ENCODE measurements around the gene ZMPSTE24.
"Not testable (repeated sequence)": the region's sequence is repeated elsewhere in the genome, so short reads cannot be mapped to it uniquely, and the experiment has no call there.

ZMPSTE24 gene

DNA sequence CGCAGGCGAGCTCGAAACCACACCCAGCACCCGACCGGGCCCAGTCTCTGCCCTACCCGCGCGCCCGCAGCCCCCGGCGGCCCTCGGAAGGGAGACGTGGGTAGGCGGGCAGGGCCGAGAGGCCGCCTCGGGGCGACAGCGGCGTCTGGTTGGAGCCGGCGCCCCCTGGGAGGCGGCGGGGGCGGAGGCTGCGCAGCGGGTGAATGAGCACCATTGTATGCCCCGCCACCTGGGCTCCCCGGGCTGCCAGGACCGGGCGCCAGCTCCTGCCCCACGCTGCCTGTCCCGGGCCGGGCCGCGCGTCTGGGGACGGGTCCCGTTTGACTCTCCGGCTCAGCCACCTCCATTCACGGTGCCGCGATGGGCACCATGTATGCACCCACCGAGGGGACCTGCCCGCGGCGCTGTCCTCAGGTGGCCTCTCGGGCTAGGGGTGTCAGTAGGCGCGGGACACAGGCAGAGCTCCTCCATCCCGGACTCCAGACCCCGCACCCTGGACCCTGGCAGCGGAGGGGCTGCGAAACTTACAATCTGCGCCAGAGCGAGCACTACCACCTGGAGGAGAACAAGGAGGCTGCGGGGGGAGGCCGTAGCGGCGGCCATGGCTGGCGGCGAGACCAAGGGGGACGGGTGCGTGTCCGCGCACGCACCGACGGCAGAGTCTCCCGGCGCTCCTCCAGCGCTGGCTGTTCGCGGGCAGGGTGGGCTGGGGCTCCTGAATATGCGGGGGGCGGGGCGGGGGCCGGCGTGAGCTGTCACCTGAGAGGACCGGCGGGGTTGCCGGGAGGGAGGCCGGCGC lies 58.8 kb downstream of the ZMPSTE24 start, which contains the start of gene COL9A2:
Gene COL9A2 (minus strand): TSS at position 692 of the 799 bp plus-strand sequence. CDS start 89 bp downstream, at position 603.
- DNase-seq (ENCODE audit: extremely low read depth in 1 of 2, low read depth in 1 of 2) = peak in 1 of 2 donors; percentile 39

DNA sequence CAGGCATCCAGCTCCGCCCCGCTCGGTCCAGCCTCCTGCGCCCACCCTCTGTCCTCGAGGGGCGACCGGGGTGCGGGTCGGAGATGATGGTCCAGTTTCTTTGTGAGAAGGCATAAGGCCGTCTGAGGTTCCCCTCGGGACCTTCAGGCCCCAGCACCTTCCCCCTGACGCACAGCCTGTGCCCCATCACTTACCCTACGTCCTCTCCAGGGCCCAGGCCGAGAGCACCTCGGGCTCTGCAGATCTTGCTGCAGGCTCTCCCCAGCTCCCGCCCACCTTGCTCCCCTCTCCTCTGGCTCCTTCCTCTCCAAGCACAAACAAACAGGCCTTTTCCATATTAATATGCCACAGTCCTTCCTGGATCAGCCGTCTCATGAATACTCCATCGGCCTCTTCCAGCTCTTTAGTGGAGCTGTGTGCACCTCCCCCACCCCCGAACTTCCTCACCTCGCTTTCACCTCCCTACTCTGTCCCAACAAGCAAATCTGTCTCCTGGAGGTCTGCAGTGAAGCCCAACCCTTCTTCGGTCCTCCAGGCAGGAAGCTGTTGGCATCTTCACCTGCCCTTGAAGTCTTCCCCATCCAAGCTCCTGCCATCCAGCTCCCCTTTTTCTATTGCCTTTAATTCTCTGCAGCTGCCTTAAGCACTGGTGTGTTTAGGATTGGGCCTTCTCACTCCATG lies 59.5 kb downstream of the ZMPSTE24 start:
- no peak for DNase-seq (ENCODE audit: extremely low read depth in 1 of 2, low read depth in 1 of 2)

DNA sequence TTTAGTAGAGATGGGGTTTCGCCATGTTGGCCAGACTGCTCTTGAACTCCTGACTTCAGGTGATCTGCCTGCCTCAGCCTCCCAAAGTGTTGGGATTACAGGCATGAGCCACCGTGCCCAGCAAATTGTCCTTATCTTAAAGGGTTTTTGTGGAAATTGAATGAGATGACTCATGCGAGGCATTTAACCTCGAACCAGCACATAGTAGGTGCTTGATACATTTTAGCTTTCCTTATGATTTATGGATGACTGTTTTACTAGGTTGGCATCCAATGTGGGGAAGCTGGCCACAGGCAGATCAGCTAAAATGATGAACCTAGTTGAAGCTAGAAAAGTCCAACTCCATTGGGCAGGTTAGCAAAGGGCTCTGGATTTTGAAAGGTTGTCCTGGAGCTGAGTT lies 60.4 kb downstream of the ZMPSTE24 start:
- DNase-seq (ENCODE audit: extremely low read depth in 1 of 2, low read depth in 1 of 2) = no peak

DNA sequence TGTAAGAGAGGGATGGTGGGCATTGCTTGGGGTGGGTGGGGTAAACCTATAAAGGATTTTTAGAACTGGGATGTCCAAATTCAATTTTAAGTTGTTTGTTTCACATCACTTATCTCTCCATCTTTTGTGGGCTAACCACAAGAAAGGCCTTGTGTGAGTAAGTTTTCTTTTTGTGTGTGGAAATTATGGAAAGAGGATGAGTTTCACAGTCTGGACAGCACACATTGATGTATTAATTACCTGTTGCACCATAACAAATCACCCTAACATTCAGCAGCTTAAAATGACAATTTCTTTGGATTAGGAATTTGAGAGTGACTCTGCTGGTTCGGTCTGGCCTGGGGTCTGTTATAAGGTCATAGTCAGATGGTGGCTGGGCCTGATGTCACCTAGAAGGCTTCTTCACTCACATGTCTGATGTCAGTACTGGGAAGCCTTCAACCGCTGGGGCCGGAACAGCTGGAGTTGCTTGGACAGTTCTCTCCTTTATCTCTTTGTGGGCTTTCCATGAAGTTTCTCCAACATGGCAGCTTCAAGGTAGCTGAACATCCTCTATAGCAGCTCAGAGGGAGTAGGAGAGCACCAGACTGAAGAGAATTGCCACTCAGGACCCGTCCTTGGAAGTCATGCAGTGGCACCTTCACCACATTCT lies 61.1 kb downstream of the ZMPSTE24 start:
- no peak for DNase-seq (ENCODE audit: extremely low read depth in 1 of 2, low read depth in 1 of 2)

DNA sequence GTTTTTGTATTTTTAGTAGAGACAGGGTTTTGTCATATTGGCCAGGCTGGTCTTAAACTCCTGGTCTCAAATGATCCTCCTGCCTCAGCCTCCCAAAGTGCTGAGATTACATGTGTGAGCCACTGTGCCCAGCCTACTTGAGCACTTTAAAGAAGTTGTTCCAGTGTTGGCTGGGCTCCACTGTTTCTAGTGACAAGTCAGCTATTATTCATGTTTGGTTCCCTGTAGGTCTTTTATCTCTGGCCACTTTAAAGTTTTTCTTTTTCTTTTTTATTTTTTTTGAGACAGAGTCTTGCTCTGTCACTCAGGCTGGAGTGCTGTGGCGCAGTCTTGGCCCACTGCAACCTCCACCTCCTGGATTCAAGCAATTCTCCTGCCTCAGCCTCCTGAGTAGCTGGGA lies 73.4 kb downstream of the ZMPSTE24 start:
- DNase-seq (ENCODE audit: extremely low read depth in 1 of 2, low read depth in 1 of 2) = not testable (repeated sequence)

DNA sequence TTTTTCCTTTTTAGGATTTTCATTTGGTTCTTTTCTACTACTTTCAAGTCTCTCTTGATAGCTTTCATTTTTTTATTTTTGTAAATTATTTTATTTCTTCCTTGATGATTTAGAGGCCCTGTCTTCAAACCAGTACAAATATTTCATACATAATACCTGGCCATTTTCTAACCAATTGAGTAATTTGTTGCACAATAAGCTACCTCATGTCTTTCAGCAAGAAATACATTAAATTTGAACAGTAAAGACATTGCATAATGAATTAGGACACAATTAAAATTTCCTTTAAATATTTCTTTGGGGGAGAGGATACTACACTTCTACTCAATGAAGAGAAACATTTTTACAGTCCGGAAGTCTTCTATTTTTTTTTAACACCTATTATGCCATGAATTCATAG lies 74.7 kb downstream of the ZMPSTE24 start:
- no peak for DNase-seq (ENCODE audit: extremely low read depth in 1 of 2, low read depth in 1 of 2)

DNA sequence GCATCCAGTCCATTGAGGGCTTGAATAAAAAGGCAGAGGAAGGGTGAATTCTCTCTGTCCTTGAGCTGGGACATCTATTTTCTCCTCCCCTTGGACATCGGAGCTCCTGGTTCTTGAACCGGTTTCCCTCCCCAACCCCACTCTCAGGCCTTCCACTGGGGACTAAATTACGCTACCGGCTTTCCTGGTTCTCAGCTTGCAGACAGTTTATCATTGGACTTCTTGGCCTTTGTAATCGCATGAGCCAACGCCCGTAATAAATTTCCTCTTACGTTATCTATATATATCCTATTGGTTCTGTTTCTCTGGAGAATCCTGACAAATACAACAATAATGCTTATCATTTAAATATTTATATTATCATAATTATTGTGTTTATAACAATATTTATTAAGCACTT lies 79.4 kb downstream of the ZMPSTE24 start:
- no peak for DNase-seq (ENCODE audit: extremely low read depth in 1 of 2, low read depth in 1 of 2)

DNA sequence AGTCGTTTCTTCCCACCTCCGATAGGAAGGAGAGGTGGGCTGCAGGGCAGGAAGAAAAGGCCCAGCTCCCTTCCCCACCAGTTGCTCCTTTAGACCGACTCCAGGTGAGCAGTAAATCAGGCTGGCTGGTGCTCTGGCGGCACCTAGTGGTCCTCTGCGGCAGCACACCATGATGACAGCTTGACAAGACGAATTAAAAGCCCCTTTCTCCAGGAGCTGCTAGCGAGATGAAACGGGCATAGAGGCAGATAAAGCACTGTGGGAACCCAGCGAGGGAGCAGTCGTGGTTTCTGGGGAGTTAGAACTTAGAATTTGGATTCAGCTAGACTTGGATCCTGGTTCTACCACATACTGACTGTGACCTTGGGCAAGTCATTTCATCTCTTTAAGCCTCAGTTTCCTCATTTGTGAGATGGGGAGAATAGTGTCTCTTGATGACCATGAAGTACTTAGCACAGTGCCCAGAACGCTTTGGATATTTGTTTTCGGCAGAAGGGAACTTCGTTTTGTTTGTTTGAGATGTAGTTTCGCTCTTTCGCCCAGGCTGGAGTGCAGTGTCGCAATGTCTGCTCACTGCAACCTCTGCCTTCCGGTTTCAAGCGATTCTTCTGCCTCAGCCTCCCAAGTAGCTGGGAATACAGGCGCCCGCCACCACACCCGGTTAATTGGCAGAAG lies 80.8 kb downstream of the ZMPSTE24 start:
- peak; percentile 75 to 80 for DNase-seq (ENCODE audit: extremely low read depth in 1 of 2, low read depth in 1 of 2)

DNA sequence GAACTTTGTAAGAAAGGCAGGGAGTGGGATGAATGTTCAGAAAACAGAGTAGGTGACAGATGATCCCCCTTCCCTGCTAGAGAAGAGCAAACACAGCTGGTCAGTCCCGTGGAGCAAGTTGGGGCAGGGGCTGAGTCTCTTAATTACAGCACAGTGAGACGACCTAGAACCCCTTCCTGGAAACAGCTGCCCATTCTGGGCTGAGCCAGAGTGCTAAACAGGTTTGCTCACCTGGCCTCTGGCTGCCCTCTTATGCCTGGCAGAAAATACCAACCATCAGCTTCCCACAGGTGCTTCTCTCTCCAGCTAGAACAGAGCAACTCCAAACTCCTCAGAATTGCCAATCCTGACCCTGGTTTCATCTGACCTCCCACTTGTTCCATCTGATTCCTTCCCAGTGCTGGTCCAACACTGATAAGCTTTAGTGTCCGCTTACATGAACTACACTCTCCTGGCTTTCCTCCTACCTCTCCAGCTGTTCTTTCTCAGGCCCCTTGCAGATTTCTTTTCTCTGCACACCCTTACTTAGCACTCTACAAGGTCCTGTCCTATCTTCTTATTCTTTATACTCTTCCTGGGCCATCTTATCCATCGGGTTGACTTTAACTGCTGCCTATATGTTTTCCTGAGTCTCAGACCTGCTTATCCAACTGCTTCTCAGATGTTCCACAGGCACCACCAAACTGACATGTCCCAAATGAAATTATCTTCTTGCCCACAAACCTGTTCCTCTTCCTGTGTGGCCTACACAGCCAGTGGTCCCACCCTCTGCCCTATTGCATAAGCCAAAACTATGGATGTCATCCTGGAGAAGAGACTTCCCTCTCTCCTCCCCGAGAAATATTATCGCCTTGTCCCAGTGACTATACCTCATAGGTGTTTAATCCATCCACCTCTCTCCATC lies 81.6 kb downstream of the ZMPSTE24 start:
- DNase-seq (ENCODE audit: extremely low read depth in 1 of 2, low read depth in 1 of 2) = no peak

DNA sequence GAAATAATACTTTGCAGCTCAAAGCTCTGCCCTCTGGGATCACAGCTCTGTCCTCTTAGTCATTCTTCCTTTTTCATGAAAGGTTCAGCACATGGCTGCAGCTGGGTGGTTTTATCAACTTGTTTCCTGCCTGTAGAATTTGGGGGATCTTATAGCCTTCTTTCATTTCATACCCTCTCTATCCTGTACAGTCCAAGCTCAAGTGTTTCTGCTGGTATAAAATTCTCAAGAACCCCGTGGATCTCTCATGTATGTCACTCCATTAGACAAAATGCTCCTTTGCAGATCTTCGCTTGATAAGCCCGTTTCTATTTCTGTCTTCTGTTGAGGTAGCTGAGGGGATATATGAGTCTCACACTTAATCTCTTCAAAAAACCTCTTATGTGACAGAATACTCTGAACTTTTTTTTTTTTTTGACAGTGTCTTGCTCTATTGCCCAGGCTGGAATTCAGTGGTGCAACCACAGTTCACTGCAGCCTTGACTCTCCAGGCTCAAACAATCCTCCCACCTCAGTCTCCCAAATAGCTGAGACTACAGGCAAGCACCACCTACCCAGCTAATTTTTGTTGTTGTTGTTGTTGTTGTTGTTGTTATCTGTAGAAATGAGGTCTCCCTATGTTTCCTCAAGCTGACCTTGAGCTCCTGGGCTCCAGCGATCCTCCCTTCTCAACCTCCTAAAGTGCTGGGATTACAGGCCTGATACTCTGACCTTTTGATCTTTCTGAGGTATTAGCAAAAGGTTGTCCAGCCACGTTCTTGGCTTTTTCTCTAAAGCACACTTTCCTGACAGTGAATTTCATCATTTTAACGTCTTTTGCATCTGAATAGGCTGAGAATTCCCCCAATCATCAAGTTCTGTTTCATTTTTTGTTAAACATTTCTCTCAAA lies 83.7 kb downstream of the ZMPSTE24 start:
- DNase-seq (ENCODE audit: extremely low read depth in 1 of 2, low read depth in 1 of 2) = no peak

DNA sequence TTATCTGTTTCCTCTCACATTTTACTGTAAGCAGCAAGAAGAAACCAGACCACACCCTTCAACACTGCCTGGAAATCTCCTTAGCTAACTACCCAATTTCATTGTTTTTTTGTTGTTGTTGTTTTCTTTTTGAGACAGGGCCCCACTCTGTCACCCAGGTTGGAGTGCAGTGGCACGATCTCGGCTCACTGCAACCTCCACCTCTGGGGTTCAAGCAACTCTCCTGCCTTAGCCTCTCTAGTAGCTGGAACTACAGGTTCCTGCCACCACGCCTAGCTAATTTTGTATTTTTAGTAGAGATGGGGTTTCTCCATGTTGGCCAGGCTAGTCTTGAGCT lies 84.3 kb downstream of the ZMPSTE24 start:
- DNase-seq (ENCODE audit: extremely low read depth in 1 of 2, low read depth in 1 of 2) = not testable (repeated sequence)

Data from stimulated activated CD8-positive, alpha-beta memory T cell treated with anti-CD3 and anti-CD28 coated beads, Interleukin-7, amount 100 ng/mL, for 48 hours (primary cell).